GM12878 (cell line): ENCODE data around the gene RIC8B.
A peak's percentile ranks its signal among the peaks of the same experiment; 100 is the strongest.

Experiments
- ATF2 ChIP-seq: IDR thresholded peaks from 2 replicates; pipeline ENCODE4 v1.6.1; 2012; ENCODE audit warnings: low read length, inconsistent platforms
- CHD4 ChIP-seq: fragments of 200-600 bp; sonication (generic); IDR thresholded peaks from 2 replicates; pipeline ENCODE4 v1.6.1; 2016; ENCODE audit warnings: mild to moderate bottlenecking
- CTCF ChIP-seq, 3 experiments: IDR thresholded peaks in 2 of 3; conservative IDR thresholded peaks in 1 of 3; 2 replicates each; pipeline ENCODE4 v1.5.1; 2011; ENCODE audit warnings: low read depth in 3 of 3, low read length in 3 of 3, mild to moderate bottlenecking in 3 of 3, control low read depth in 2 of 3, moderate library complexity in 2 of 3, inconsistent platforms in 1 of 3, mixed read lengths in 1 of 3; ENCODE audit not compliant: control insufficient read depth in 2 of 3, insufficient read depth in 1 of 3; ENCODE audit errors: extremely low read depth in 1 of 3
- E4F1 ChIP-seq: fragments of 450-650 bp; IDR thresholded peaks from 2 replicates; pipeline ENCODE4 v1.6.1; 2018; ENCODE audit warnings: borderline replicate concordance, mild to moderate bottlenecking; ENCODE audit not compliant: partially characterized antibody
- POLR2A ChIP-seq: IDR thresholded peaks from 2 replicates; pipeline ENCODE4 v1.6.1; 2011; ENCODE audit warnings: low read depth, mild to moderate bottlenecking, low read length
- ZZZ3 ChIP-seq: IDR thresholded peaks from 2 replicates; pipeline ENCODE4 v1.6.1; 2011; ENCODE audit warnings: low read depth; ENCODE audit not compliant: control insufficient read depth, insufficient read length

GRCh38 chr12:106918746-106919145 is 144.3 kb downstream of the RIC8B start:
- TF ChIP-seq E4F1 (no peak), CTCF (IDR thresholded peaks at IDR 0.05 in 2 of 3, conservative IDR thresholded peaks at IDR 0.05 in 1 of 3; ENCODE audit: control insufficient read depth in 2 of 3, extremely low read depth in 1 of 3, insufficient read depth in 1 of 3, low read depth in 3 of 3, low read length in 3 of 3) (peak; percentile 48 to 68 (median 67)), ATF2 (no peak), POLR2A (no peak), CHD4 (no peak), ZZZ3 (no peak)
